Testis (tissue), 3 donors: ENCODE data around the gene MCL1. TPM values are rescaled to one million over a fixed set of nuclear protein-coding genes. Genes with fewer than 3 reads are reported as not detected.

ENCODE experiments used
- DNase-seq: peaks from one replicate; pipeline ENCODE4 v3.0.0-alpha.2; 2019
- H3K27ac ChIP-seq, 2 donors: fragments of 200-600 bp; sonication (generic); one replicate each; pipeline ENCODE4 v1.5.1; 2019
- H3K27me3 ChIP-seq: fragments of 200-600 bp; sonication (generic); one replicate; pipeline ENCODE4 v1.5.1; 2019
- H3K36me3 ChIP-seq: fragments of 200-600 bp; sonication (generic); one replicate; pipeline ENCODE4 v1.5.1; 2017; ENCODE audit warnings: low read depth; ENCODE audit errors: missing control alignments
- H3K4me1 ChIP-seq: fragments of 200-600 bp; sonication (generic); one replicate; pipeline ENCODE4 v1.5.1; 2019
- H3K4me3 ChIP-seq, 2 donors: fragments of 200-600 bp; sonication (generic); one replicate each; pipeline ENCODE4 v1.5.1; 2017 to 2019
- H3K9me3 ChIP-seq: fragments of 200-600 bp; sonication (generic); one replicate; pipeline ENCODE4 v1.5.1; 2017
- CTCF ChIP-seq, 3 experiments: fragments of 450-650 bp in 2 of 3; fragments of 200-600 bp in 1 of 3; sonication (generic) in 1 of 3; IDR thresholded peaks; one replicate each; pipeline ENCODE4 v1.5.1; 2016 to 2019; ENCODE audit warnings: antibody characterized with exemption in 3 of 3, mild to moderate bottlenecking in 2 of 3, moderate library complexity in 1 of 3
- POLR2A ChIP-seq: fragments of 450-650 bp; IDR thresholded peaks from one replicate; pipeline ENCODE4 v1.6.1; 2017; ENCODE audit warnings: antibody characterized with exemption, mild to moderate bottlenecking, moderate library complexity
- WGBS, 2 donors: methylation state at CpG; one replicate each; pipeline ENCODE4 v1.1.5; 2018; 5-methylcytosine and 5-hydroxymethylcytosine counted together
- intact Hi-C: fragments of 100-400 bp; cut with DNase I; formaldehyde crosslinking; loops from one replicate; pipeline ENCODE4 v1.15.1; 2023; ENCODE audit warnings: low total_unique reads
- polyA plus RNA-seq: library from polyadenylated mRNA; stranded (reverse); fragments of 350-450 nt; fragmentation: Illumina TruSeq; extraction: RNeasy Lipid Tissue Mini Kit (QIAGEN cat#74804); gene quantifications from one replicate; pipeline ENCODE4 v1.2.3, GENCODE V29; 2014; ENCODE audit warnings: low read depth, low replicate concordance; ENCODE audit not compliant: insufficient read depth
- total RNA-seq, 2 donors: library from RNA; depleted of rRNA; stranded (reverse); fragments of >200 nt; gene quantifications; one replicate each; pipeline ENCODE4 v1.2.3, GENCODE V29; 2016

The MCL1 gene
- total and polyA plus RNA-seq, 3 donors from 2014 or later, result 94.1 to 112 (median 111) TPM

GRCh38 chr1:150554086-150554452, 25.3 kb downstream of the MCL1 start:
- WGBS, 2 donors, result 87 to 90% methylated on average over 8 of the region's 8 CpGs
- intact Hi-C loops, result loop anchor here (10.0 kb wide), 1 partner anchor 89 kb away; no protein-coding TSS in a partner anchor
- DNase-seq, result no peak
- no peaks in the 10 kb centered on the region for H3K9me3 ChIP-seq
- H3K4me3 ChIP-seq, result no peak overlapping the region
- peaks cover 42% of the 10 kb centered on the region for H3K4me1 ChIP-seq
- H3K27me3 ChIP-seq, result no peaks in the 10 kb centered on the region
- TF ChIP-seq POLR2A (no peak), CTCF (IDR thresholded peaks at IDR 0.05) (no peak)
- no peak overlapping the region for H3K27ac ChIP-seq
- no peaks in the 10 kb centered on the region for H3K36me3 ChIP-seq

- TF ChIP-seq CTCF (IDR thresholded peaks at IDR 0.05) (no peak), POLR2A (no peak)
- no peaks in the 10 kb centered on the region for H3K27me3 ChIP-seq
- H3K4me1 ChIP-seq, result peaks cover 39% of the 10 kb centered on the region
- no peak overlapping the region for H3K4me3 ChIP-seq
- H3K9me3 ChIP-seq, result no peaks in the 10 kb centered on the region
- intact Hi-C loops, result loop anchor here (10.0 kb wide), 1 partner anchor 89 kb away; no protein-coding TSS in a partner anchor
- DNase-seq, result no peak
- H3K36me3 ChIP-seq, result no peaks in the 10 kb centered on the region
- 69 to 80% methylated on average over 20 to 23 of the region's 23 CpGs for WGBS, 2 donors
- peak overlapping the region in 1 of 2 donors; percentile 68 for H3K27ac ChIP-seq
Measured at GRCh38 chr1:150553392-150554085, 25.9 kb downstream of the MCL1 start.

GRCh38 chr1:150552911-150553289, 26.5 kb downstream of the MCL1 start:
- peak overlapping the region; percentile 68 to 74 for H3K27ac ChIP-seq
- H3K27me3 ChIP-seq, result no peaks in the 10 kb centered on the region
- H3K36me3 ChIP-seq, result no peaks in the 10 kb centered on the region
- no peak overlapping the region for H3K4me3 ChIP-seq
- intact Hi-C loops, result loop anchor here (10.0 kb wide), 1 partner anchor 88 kb away; no protein-coding TSS in a partner anchor
- H3K9me3 ChIP-seq, result no peaks in the 10 kb centered on the region
- no peak for DNase-seq
- TF ChIP-seq POLR2A (no peak), CTCF (IDR thresholded peaks at IDR 0.05) (no peak)
- 66 to 68% methylated on average over 11 of the region's 12 CpGs for WGBS, 2 donors
- H3K4me1 ChIP-seq, result peaks cover 39% of the 10 kb centered on the region

GRCh38 chr1:150552128-150552910, 27.1 kb downstream of the MCL1 start:
- WGBS, 2 donors, result 30 to 49% methylated on average over 11 to 13 of the region's 13 CpGs
- peaks cover 39% of the 10 kb centered on the region for H3K4me1 ChIP-seq
- no peaks in the 10 kb centered on the region for H3K27me3 ChIP-seq
- DNase-seq, result peak; percentile 81
- H3K9me3 ChIP-seq, result no peaks in the 10 kb centered on the region
- intact Hi-C loops, result loop anchor here (10.0 kb wide), 1 partner anchor 88 kb away; no protein-coding TSS in a partner anchor
- TF ChIP-seq POLR2A (no peak), CTCF (IDR thresholded peaks at IDR 0.05) (no peak)
- no peaks in the 10 kb centered on the region for H3K36me3 ChIP-seq
- peak overlapping the region; percentile 60 to 74 for H3K27ac ChIP-seq
- no peak overlapping the region for H3K4me3 ChIP-seq
